NCI-H2171 (cell line): ENCODE measurements around the gene CTSV.
"Not testable (repeated sequence)": the region's sequence is repeated elsewhere in the genome, so short reads cannot be mapped to it uniquely, and the experiment has no call there.

Source experiments
- DNase-seq: peaks from one replicate; lab custom pipeline; 2025; lab: John Stamatoyannopoulos, UW

The CTSV gene

GRCh38 chr9:97041898-97042297, 3.0 kb upstream of the CTSV start:
- no peak for DNase-seq

- no peak for DNase-seq
Measured at GRCh38 chr9:97039514-97039860, 545 bp upstream of the CTSV start.

DNA sequence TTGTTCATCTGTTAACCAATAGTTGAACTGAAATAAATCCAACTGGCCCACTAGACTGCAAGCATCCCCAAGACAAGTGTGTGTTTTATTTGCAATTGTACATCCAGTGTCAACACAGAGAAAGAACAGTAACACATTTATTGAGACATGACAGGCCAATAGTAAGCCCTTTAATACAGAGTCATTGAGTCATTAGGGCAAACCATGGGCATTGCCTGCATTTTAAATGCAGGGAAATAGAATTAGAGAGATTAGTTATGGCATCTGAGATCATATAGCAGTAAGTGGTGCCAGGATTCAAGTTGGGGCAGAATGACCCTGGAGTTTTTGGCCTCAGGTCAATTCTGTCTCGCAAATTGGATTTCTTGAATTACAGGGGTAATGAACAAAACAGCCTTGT, 15.4 kb downstream of the CTSV start:
- DNase-seq = not testable (repeated sequence)

DNA sequence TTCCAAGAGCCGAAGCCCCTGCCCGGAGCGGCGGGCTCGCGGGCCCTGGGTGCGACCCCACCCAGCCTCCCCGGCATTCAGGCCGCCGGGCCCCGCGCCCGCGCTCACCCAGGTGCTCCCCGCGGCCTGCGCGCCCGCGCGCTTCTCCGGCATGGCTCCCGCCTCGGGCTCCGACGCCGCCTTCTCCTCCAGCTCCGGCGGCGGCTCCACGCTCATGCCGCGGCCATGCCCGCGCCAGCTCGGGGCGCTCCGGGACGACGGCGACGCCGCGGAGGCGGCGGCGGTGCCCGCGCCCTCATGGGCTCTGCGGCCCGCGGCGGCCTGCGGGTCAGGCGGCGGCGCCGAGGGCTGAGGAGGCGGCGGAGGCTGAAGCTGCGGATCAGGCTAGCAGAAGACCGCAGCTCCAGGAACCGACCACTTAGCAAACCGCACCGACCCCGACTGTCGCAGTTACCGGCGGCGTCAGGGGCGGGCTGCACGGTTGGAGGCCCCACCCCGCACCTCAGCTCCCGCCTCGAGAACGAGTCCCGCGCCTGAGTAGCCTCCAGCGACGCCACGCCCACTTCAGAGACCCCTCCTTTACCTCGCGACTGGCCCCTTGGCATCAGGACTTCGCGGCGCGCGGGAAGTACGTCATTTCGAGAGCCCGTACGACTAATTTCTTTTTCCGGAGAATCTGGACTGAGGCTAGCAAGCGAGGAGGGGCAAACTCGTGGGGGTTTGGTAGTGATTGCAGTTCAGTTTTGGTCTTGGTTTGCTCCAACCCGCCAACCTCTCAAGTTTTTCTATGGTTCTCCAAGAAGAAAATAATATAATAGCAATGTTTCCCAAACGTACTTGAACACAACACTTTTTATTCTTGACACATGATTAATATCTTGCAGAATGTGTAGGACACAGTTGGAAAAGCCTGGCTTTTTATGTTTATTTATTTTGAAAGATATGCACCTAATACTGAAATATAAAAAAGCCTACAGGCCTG, 25.5 kb downstream of the CTSV start:
- DNase-seq = peak; percentile 66

GRCh38 chr9:97012617-97013016, 26.3 kb downstream of the CTSV start:
- DNase-seq = not testable (repeated sequence)

DNA sequence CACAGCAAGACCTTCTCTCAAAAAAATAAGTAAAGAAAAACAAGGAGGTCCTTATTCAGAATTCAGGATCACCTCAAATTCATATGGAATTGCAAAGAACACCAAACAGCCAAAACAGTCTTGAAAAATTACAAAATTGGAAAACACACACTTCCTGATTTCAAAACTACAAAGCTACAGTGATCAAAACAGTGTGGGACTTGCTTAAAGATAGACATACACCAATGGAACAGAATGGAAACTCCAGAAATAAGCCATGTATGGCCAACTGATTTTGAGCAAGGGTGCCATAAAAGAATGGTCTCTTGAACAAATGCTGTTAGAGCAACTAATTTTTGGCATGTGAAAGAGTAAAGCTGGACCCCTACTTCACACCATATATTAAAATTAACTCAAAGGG, 36.7 kb downstream of the CTSV start:
- DNase-seq = not testable (repeated sequence)

DNA sequence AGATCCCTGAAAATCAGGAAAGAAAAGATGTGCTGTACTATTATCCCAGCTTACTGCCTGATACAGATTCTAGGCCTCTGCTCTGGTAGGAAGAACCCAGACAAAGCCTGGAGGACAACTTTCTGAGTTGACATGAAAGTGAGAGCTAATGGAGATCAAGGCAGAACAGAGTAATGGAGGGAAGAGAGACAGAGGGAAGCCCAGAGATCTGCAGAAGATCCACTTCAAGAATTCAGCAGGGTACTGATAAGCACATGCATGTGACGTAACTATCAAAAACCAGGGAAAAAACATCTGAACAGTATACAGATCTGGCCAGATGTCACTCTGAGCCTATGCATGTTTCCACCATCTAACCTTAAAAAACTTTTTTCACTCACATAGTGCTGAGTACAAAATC, 37.6 kb downstream of the CTSV start:
- not testable (repeated sequence) for DNase-seq

DNA sequence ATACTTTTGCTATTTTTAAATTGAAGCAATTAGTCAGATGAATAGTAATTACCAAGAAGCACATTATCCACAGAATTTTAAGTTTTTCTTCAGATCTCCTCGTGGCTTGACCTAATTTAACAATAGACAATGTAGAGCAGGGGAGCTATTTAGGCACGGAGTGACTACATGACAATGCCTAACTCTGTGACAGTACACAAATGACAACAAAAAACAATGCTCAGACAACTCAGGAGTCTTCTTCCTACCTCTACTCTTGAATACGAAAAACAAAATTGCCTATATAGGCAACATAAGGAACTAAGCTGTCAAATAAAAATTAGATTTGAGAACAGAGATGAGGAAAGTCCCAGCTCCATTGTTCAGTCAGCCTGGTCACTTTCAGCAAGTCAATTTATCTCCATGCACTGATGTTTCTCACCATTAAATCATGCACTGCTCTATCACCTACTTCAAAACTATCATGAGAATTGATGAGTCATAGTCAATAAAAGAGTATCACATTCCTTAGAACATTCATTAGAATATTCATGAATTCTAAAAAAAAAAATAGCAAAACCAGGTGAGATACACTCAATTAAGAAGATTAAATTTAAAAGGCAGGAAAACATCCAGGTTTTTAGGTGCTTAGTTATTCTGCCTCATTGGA, 38.7 kb downstream of the CTSV start:
- not testable (repeated sequence) for DNase-seq

- not testable (repeated sequence) for DNase-seq
Measured at GRCh38 chr9:96999733-97000132, 39.2 kb downstream of the CTSV start.

DNA sequence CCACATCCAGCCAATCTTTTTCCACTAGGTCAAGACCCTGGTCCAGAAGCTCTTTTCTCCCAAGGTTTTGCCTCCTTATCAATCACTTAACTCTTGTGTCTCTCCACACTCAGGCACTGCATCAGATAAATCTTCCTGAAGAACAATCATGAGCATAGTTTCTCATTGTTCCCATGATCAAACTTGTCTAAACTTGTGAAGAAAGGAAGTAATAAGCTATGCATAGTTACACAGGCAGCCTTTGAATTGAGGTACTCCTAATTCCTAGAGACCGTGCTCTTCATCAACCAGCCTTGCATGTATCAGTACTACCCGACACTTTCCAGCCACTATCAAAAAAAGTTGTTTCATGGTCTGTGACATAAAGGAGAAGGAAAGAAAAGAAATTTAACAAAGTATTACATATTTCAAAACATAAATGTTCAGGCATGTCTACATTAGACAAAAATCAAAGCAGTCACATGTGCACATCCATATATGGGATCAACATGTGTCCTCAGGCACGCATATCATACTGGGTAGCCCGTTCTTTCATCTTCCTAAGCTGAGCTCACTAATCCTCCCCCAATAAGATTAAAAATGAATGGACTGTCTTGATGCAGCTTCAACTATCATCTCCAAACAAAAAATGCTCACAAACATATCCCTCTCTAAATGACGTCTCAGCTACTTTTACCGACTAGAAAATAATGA, 41.8 kb downstream of the CTSV start:
- DNase-seq = not testable (repeated sequence)

DNA sequence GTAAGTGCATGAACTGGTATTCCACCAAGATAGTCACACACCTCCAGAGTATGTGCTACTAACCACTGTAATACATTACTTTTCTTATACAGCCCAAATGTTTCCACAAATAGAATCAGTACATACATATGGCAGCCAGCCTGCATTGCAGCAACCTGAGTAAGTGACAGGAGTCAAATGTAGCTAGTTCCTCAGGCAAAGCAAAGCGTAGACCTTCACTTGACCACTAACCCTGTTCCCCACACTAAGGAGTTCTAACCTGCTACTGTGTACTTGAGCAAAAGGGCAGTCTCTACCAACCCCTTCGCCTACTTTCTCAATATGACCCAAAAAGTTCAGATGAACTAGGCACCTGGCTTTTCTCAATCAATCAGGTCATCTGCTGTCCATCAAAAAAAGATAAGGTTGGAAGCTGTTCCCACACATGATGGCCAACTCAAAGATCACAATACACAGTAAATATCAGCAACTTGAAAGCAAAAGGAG, 44.4 kb downstream of the CTSV start:
- not testable (repeated sequence) for DNase-seq

- not testable (repeated sequence) for DNase-seq
Measured at GRCh38 chr9:96992303-96992702, 46.6 kb downstream of the CTSV start.

GRCh38 chr9:96989747-96990318, 49.1 kb downstream of the CTSV start:
- DNase-seq = not testable (repeated sequence)

DNA sequence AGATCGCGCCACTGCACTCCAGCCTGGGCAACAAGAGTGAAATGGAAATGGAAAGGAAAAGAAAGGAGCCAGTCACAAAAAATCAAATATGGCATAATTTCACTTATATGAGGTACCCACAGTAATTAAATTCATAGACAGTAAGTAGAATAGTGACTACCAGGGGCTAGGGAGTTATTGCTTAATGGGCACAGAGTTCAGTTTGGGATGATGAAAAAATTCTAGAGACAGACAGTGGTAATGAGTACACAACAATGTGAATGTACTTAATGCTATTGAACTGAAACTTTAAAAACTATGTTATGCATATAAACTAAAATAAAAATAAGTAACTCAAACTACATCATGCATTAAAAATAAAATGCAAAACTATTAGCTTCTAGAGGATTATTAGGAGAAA, 54.1 kb downstream of the CTSV start:
- not testable (repeated sequence) for DNase-seq

GRCh38 chr9:96984139-96984538, 54.8 kb downstream of the CTSV start:
- not testable (repeated sequence) for DNase-seq

GRCh38 chr9:96983496-96984122, 55.3 kb downstream of the CTSV start:
- not testable (repeated sequence) for DNase-seq
